ENCODE results near the gene TKTL1.
"Not testable (repeated sequence)": the region's sequence is repeated elsewhere in the genome, so short reads cannot be mapped to it uniquely, and the experiment has no call there.

TKTL1 gene

DNA sequence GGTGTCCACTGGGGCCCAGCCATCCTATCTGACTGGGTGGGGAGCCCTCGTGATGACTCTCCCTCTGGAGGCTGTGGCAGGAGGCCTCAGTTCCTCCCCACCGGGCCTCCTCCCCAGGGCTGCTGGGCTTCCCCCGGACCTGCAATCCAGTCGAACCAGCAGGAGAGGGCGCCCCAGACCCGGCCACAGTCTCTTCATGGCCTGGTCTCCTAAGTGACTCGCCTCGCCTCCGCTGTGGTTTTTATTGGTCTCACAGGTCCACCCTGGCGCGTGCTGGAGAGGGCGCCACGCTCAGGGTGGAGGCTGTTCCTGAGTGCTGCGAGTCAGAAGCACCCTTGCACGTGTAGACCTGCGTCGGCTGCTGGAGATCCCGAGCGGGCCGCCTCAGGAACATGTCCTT, 48.0 kb downstream of the TKTL1 start:
- DNase-seq (ENCODE audit: low read depth); H3K4me3 ChIP-seq (ENCODE audit: low read depth, low read length): not testable (repeated sequence)

GRCh38 chrX:154348114-154348531, 52.5 kb downstream of the TKTL1 start:
- no peak overlapping the region for H3K4me3 ChIP-seq (ENCODE audit: low read depth, low read length)
- DNase-seq (ENCODE audit: low read depth): no peak
- TF ChIP-seq POLR2A (IDR thresholded peaks at IDR 0.05; ENCODE audit: extremely low read depth, insufficient read length) (no peak), MYC (IDR thresholded peaks at IDR 0.05; ENCODE audit: low read depth, low read length) (no peak), MAX (IDR thresholded peaks at IDR 0.05; ENCODE audit: low read depth, low read length) (no peak)
- TF ChIP-seq, protein P1, sequence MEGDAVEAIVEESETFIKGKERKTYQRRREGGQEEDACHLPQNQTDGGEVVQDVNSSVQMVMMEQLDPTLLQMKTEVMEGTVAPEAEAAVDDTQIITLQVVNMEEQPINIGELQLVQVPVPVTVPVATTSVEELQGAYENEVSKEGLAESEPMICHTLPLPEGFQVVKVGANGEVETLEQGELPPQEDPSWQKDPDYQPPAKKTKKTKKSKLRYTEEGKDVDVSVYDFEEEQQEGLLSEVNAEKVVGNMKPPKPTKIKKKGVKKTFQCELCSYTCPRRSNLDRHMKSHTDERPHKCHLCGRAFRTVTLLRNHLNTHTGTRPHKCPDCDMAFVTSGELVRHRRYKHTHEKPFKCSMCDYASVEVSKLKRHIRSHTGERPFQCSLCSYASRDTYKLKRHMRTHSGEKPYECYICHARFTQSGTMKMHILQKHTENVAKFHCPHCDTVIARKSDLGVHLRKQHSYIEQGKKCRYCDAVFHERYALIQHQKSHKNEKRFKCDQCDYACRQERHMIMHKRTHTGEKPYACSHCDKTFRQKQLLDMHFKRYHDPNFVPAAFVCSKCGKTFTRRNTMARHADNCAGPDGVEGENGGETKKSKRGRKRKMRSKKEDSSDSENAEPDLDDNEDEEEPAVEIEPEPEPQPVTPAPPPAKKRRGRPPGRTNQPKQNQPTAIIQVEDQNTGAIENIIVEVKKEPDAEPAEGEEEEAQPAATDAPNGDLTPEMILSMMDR (IDR thresholded peaks at IDR 0.05; ENCODE audit: low read depth, low read length): no peak

DNA sequence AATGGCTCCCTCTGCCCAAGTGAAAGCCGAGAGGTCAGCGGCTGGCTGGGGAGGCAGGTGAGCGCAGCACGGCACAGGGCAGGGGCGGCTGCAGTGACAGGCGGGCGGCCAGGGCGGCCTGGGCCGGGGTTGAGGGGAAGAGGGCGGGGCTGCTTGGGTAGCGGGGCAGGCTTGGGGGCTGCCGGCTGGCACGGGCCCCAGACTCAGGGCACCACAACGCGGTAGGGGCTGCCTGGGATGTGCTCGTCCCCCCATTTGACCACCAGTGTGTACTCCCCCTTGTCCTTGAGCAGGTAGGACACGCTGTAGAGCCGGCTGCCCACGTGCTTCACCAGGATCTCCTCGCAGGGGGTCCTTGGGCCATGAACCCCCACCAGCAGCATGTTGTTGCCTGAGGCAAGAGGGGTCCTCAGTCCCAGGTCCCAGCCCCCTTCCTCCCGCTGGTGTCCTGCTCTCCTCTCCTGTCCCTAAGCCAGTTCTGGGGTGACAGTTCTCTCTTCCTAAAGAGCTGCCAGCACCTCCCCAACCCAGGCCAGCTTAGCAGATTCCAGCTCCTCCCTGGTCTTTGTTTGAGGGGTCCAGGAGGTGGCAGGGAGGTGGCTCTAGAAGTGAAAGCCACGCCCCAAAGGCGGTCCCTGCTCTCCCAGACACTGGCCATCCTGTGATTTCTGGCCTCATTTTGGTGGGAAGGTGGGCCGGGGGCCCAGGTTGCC, 53.2 kb downstream of the TKTL1 start:
- H3K4me3 ChIP-seq (ENCODE audit: low read depth, low read length): no peak overlapping the region
- TF ChIP-seq MAX (IDR thresholded peaks at IDR 0.05; ENCODE audit: low read depth, low read length): no peak
- DNase-seq (ENCODE audit: low read depth): no peak

- H3K4me3 ChIP-seq (ENCODE audit: low read depth, low read length): no peak overlapping the region
- TF ChIP-seq MAX (IDR thresholded peaks at IDR 0.05; ENCODE audit: low read depth, low read length): no peak
- TF ChIP-seq, protein P1 (IDR thresholded peaks at IDR 0.05; ENCODE audit: low read depth, low read length): no peak
- TF ChIP-seq MYC (IDR thresholded peaks at IDR 0.05; ENCODE audit: low read depth, low read length): no peak
- no peak for TF ChIP-seq POLR2A (IDR thresholded peaks at IDR 0.05; ENCODE audit: extremely low read depth, insufficient read length)
- no peak for DNase-seq (ENCODE audit: low read depth)
These were observed 53.9 kb downstream of the TKTL1 start for GRCh38 chrX:154349359-154349935.

DNA sequence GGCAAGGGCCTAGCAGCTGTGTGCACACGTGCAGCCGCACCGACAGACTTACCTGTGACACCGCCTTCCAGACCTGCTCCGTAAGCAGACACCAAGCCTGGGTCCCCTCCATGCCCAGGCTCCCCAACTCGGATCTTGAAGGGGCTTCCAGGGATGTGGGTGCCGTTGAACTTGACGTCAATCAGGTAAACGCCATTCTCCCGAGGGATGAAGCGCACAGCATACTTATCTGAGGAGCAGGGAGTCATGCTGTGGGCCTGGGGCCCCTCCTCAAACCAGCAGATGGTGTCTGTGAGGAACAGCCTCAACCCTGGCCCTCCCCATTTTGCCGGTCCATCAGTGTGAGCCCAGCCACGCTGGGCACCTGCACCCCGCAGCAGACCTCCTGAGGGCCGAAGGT, 54.4 kb downstream of the TKTL1 start:
- no peak for TF ChIP-seq MYC (IDR thresholded peaks at IDR 0.05; ENCODE audit: low read depth, low read length)
- no peak for TF ChIP-seq POLR2A (IDR thresholded peaks at IDR 0.05; ENCODE audit: extremely low read depth, insufficient read length)
- TF ChIP-seq MAX (IDR thresholded peaks at IDR 0.05; ENCODE audit: low read depth, low read length): no peak
- TF ChIP-seq, protein P1 (IDR thresholded peaks at IDR 0.05; ENCODE audit: low read depth, low read length): no peak
- H3K4me3 ChIP-seq (ENCODE audit: low read depth, low read length): no peak overlapping the region
- DNase-seq (ENCODE audit: low read depth): no peak

- H3K4me3 ChIP-seq (ENCODE audit: low read depth, low read length): no peak overlapping the region
- no peak for DNase-seq (ENCODE audit: low read depth)
These were observed 55.0 kb downstream of the TKTL1 start for GRCh38 chrX:154350429-154351182.

More at GRCh38 chrX:154350429-154351182, 55.0 kb downstream of the TKTL1 start:
- TF ChIP-seq POLR2A (IDR thresholded peaks at IDR 0.05; ENCODE audit: extremely low read depth, insufficient read length) (no peak), MYC (IDR thresholded peaks at IDR 0.05; ENCODE audit: low read depth, low read length) (no peak), MAX (IDR thresholded peaks at IDR 0.05; ENCODE audit: low read depth, low read length) (no peak)
- TF ChIP-seq, protein P1 (IDR thresholded peaks at IDR 0.05; ENCODE audit: low read depth, low read length): no peak
